GM18499 (cell line): ENCODE measurements around the gene TAP2.
"Not testable (repeated sequence)": the region's sequence is repeated elsewhere in the genome, so short reads cannot be mapped to it uniquely, and the experiment has no call there.

Experiments used
- ATAC-seq: cut with Tn5 transposase; IDR thresholded peaks from one replicate; pipeline ENCODE4 v1.9.1; 2021; ENCODE audit warnings: moderate number of reproducible peaks; ENCODE audit not compliant: insufficient read depth, unreplicated experiment

TAP2 gene

DNA sequence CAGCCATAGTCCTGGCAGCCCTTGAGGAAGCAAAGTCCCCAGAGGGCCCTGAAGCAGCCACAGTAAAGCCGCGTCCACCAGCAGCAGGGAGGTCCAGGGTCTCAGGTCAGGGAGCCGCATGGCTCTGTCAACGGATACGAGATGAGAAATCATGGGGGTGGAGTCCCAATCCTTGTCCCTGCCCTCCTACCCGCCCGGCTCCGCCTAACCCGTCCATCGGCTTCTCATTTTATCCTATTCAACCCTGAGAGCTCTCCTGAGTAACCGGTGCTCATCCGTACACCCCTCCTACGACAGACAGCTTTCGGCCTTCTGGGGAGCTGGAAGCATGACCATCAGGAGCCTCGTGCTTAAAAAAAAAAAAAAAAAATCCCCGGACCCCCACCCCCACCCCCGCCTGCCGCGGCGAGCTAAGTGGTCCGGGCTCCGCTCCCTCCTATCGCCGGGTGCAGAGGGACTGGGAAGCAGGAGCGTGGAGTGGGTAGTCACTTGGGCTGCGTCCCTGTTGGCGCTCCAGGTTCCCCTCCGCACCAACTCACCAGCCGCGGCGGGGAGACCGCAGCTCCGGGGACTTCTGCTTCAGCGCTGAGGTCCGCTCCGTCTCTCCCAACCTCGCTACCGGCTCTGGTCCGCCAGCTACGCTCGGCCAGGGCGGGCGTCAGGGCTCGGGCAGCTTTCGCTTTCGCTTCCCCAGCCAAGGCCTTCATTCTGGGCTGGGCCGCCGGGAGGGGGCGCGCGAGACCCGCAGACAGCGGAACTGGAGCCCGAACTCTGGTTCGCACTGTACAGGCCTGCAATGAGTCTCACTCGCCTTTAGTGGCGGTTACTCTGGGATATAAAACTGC is at the start of gene TAP2:
TSS of gene TAP2 (minus strand) at position 626 of the 845 bp plus-strand sequence. CDS start at position 120, 506 bp downstream.
- peak; percentile 40 for ATAC-seq

DNA sequence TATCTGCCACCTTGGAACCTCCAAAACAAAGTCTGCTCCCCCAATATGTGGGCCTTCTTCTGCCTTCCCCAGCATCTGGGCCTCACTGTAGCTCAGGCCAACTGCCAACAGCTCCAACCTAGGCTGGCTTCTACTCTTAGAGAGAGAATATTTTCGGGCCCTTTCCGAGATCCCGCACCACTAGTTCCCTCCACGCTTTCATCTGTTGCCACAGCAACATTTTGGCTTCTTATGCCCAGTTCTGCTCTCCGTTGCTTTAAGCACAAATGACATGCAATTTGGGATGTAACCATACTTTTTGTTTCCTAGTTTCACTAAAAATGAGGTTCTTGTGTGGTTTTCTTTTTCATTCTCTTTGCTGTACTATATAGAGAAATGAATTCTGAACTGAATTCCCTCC is 49.1 kb upstream of the TAP2 start:
- ATAC-seq: no peak

DNA sequence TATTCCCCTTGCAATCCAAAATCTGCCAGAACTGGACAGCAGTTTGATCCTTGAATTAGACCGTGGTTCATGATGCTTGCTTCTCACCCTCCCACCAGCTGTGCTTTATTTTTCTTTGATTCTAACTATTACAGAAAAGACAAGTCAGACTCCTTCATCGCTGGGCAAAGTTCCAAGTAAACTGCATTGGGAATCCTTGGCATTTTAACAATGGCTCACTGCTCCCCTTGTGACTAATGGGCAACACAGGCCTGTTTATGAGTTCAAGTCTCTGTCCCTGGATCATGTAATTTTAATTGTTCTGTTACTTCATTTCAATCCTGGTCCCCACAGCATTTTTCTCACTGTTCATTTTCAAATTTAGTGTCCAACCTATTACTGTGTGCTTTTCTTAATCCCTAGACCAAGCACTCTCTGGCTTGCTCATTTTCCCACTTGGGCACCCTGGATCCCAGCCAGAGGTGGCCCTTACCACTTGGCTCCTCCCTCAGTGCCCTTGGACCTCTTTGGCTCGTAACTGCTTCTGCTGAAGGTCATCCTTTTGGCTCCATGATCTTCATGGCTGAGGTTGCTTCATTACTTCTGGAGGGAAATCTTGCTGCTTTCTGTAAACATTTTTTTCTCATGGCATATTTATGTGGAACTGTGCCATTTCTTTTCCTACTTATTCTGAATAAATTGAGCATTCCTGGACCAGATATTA is 48.3 kb upstream of the TAP2 start:
- ATAC-seq: no peak

DNA sequence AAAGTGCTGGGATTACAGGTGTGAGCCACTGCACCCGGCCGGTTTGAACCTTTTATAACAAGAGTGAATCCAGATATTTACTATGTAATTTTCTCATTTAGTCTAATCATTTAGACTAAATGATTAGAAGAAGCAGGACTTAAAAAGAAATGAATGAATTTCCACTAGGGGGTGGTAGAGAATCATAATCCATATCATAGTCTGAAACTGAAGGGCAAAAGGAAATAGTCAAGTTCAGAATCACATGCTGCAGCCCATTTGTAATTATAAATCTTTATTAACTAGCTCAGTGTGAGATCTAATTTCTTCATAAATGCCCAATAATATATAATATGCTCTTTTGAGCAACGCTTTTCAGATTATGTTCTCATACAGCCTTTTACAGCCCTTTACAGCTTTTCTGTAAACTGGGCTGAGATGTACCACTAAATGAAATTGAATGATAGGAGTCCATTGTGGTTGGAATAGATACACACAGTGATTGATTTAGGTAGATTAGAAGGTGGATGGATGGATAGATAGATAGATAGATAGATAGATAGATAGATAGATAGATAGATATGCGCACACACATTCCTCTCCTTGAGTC is 47.3 kb upstream of the TAP2 start:
- no peak for ATAC-seq

DNA sequence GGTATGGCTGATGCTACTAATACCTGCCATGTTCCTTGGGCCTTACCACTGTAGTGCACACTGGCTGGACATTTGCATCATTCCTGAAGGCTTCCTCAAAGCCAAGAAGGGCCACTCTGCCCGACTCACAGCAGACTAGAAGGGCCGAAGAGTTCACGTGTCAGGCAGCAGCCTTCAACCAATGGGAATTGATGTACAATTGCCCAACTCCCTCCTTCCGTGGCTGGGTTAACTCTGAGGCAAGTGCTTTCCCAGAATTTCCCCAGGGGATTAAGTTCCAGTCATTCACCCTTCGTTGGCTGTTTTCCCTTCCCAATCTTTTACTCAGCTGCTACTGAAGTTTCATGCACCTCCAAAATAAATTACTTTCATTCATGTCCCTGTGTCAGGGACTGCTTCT is 45.2 kb upstream of the TAP2 start:
- ATAC-seq: no peak

DNA sequence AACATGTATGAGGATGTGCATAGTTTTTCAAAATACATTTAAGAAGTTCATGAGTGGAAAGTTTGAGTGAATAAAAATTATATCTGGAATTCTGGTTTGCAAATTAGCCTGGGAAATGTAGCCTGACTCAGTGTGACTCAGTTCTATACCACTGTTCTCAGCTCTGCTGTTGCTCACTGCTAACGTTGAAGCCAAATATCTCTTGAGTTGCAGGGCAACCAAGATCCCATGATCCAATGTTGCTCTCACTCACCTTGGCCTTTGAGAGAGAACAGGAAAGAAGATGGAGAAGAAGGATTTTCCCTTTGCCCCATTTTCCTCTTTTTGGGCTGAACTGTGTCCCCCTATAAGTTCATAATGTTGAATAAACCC is 44.3 kb upstream of the TAP2 start:
- no peak for ATAC-seq

DNA sequence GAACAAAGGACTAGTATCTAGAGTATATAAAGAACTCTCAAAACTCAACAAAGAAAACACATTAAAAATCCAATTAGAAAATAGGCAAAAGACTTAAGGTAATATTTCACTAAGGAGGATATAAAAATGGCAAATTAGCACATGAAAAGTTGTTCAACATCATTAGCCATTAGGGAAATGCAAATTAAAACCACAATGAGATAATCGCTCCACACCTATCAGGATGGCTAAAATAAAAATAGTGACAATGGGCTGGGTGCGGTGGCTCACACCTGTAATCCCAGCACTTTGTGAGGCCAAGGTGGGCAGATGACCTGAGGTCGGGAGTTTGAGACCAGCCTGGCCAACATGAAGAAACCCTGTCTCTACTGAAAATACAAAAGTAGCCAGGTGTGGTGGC is 42.4 kb upstream of the TAP2 start:
- not testable (repeated sequence) for ATAC-seq

DNA sequence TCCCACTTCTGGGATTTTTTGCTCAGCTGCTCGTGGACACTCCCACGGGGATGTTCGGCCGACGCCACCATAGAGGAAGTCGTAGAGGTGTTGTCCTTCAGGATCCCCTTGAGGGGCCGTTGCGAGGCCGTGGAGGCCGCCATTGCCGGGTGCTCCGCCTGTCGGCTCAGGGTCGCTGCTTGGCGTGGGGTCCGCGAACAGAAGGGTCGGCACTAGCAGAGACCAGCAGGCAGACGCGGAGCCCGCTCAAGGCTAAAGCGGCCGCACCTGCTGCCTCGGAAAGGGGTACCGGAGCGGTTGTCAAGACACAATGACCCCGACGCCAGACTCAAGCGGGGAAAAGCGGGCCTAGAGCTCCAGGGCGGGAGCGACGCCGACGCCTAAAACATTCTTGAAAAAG is 41.2 kb upstream of the TAP2 start:
- no peak for ATAC-seq

DNA sequence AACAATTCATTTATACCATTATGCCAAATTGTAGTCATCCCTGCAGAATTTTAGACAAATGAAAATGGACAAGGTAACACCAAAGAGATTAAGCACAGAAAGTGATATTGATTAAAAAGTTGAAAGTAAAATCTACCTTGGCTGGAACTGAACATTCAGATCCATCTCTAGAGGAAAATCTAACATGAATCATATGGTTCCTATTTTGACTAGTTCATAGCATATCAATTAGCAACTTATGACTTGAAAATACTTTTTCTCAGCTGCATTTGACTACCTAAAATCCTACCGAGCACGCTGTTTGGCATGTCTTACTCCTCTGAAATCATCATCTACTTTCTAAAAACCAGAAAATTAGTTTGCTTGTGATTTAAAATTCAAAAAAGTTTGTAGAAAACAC is 38.1 kb upstream of the TAP2 start:
- no peak for ATAC-seq

DNA sequence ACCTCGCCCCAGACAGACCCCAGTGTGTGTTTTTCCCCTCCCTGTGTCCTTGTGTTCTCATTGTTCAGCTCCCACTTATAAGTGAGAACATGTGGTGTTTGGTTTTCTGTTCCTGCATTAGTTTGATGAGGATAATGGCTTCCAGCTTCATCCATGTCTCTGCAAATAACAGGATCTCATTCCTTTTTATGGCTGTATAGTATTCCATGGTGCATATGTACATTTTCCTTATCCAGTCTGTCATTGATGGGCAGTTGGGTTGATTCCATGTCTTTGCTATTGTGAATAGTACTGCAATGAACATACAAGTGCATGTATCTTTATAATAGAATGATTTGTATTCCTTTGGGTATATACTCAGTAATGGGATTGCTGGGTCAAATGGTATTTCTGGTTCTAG is 35.4 kb upstream of the TAP2 start:
- not testable (repeated sequence) for ATAC-seq

DNA sequence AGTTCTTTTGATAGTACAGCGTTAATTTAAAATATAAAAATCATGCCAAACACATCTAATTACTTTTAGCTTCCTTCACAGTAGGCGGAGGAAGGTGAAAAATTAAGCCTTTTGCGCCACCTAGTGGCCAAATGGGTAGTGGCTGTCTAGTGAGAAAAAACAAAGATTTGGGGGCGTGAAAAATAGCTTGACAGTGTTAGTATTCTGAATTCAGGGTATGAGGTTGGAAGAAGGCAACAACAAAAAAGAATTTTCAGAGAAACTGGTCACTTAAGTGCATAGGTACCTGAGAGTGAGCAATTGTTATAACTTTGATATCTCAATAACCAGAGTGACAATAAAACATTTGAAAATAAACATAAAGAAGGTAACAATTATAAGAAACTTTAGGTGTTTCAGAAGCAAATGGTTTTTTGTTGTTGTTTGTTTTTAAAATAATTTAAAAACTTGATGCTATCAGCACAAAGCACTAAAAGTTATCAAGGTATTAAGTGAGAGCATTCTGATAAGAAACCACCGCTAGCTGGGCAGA is 29.8 kb upstream of the TAP2 start:
- ATAC-seq: no peak

DNA sequence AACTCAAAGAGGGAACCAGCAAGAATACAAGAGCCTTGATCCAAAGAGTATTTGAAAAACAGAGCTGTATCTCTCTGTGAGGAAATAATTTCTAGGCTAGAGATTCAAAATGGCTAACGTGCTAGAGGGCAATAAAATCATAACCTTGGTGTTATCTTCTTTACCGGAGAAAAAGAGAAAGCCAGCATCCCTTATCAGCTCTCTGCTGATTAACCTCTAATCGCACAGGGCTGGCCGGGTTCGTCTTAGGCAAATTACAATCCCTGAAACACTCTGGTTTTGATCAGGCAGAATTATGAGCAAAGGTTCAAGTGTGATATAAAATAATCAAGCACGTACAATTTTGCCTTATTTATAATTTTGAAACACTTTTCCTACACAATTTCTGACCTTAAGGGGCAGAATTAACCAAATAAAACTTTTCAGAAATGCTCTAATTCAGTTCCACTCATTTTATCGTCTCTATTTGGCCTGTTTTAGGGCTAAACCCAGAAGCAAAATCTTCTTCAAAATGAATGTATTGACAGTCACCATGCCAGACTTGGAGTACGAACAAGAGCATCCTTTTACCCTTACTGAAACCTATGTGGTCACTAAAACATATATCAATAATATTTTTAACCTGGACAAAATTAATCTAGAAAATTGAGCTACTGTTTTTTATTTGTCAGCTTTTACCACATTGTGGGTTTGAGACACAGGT is 29.2 kb upstream of the TAP2 start:
- no peak for ATAC-seq

DNA sequence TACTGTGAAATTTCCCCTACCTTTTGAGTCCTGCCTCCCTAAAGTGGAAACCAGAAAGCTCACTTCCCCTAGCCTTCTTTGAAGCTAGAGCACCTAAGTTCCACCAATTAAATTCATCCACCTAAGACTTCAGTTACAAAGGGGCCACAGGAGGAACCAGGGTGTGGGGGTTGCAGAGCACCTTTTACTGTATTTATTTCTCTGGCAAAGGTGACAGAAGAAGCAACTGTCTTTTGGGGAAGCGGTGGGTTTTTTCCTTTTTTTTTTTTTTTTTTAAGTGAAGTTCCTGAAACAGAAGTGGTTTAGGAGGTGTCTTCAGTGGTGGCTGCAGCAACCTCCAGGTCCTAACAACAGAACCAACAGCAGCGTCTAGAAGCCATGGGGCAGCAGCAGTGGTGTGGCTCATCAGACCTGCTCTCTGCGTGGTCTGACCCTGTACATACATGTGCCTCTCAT is 28.5 kb upstream of the TAP2 start:
- ATAC-seq: no peak

DNA sequence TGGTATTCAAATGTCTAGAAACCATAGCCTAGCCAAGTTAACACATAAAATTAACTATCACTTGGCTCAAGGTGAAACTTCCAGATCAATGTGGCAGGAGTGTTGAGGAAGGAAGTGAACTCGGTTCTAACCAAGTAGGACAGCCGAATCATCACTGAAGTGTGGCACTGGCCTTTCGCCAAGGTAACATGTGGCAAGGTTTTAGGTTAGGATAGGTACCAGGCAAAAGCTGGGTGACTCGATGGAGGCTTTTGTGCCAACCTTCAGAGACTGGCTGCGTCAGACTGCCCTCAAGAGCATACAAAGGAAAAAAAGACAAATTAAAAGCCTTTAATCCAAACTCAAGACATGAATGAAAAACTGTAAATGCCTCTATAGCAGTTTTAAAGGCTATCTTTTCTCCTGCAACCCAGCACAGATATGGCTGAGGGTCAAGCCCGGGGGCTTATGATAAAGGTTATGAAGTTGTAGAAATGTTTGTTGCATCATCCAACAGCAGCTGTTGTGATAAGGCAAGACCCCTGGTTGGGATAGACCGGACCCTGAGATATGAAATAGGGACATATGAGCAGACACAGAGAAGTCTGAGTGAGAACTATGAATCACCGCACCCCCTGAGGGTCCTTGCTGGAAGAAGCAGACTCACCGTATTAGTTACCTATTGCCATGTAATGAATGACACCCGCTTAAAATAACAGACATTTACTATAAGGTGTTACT is 27.3 kb upstream of the TAP2 start:
- no peak for ATAC-seq

DNA sequence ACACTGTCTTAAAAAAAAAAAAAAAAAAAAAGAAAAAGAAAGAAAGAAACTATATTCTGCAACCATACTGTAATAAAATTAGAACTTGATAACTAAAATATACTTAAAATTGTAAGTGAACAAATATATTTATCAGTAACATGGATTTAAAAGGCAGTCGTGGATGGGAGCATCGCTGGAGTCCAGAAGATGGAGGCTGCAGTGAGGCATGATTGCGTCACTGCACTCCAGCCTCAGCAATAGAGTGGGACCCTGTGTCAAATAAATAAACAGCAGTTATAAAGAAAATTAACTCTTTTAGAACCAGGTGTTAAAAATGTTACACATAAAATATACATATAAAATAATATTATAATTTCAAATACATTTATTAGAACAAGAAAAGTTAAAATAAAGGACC is 24.2 kb upstream of the TAP2 start:
- ATAC-seq: no peak

DNA sequence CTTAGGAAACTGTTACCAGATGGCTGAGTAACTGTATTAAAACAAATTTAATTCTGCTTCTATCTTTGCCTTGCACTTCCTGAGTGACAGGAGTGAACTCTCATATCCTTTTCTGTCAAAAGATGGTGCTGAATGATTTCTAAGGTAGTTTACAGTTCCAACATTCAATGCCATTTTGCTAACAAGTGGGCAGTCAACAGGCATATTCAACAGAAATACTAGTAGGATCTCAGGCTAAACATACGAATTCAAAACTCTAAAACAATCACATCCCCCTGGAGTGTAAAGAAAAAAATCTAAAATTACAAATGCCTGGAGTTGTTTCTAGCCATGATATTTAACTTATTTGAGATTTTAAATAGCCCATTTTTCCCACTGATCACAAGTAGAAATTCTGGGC is 22.1 kb upstream of the TAP2 start:
- ATAC-seq: no peak

DNA sequence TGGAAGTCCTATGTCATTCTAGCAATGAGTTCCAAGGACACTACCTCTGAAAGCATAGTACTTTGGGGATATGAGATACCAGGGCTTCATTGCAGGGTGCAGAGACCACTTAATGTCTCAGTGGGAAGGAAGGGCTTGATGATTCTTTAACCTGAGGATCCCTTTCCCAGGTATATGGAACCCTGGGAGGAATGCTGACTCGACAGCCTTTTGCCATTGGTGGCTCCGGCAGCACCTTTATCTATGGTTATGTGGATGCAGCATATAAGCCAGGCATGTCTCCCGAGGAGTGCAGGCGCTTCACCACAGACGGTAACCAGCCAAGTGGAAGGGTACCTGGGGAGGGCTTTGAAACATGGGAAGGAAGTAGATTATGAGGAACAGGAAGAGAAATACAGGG is 19.7 kb upstream of the TAP2 start:
- ATAC-seq: no peak

DNA sequence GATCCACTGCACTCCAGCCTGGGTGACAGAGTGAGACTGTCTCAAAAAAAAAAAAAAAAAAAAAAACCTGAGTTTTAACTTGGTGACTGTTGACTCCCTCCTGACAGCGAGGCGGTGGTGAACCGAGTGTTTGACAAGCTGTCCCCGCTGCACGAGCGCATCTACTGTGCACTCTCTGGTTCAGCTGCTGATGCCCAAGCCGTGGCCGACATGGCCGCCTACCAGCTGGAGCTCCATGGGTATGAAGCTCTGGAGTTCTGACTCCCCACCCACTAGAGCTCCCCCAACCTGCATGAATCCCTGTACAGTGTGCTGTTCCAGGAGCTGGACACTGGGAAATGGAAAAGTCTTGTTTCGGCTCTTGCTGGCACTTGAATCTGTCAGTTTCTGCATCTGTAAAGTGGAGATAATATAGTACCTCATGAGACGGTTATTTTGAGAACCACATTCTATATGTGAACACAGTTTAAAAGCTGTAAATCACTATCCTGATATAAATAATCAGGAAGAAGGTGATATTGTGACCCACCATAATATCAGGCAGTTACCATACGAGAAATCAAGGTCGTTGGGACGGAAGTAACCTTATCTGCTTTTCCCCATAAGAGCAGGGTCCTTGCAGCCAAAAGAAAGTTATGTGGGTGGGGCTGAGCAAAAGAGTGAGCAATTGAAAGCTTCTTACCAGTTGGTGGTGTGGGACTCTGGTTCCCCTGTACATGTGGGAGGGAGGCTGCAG is 18.8 kb upstream of the TAP2 start:
- ATAC-seq: no peak

DNA sequence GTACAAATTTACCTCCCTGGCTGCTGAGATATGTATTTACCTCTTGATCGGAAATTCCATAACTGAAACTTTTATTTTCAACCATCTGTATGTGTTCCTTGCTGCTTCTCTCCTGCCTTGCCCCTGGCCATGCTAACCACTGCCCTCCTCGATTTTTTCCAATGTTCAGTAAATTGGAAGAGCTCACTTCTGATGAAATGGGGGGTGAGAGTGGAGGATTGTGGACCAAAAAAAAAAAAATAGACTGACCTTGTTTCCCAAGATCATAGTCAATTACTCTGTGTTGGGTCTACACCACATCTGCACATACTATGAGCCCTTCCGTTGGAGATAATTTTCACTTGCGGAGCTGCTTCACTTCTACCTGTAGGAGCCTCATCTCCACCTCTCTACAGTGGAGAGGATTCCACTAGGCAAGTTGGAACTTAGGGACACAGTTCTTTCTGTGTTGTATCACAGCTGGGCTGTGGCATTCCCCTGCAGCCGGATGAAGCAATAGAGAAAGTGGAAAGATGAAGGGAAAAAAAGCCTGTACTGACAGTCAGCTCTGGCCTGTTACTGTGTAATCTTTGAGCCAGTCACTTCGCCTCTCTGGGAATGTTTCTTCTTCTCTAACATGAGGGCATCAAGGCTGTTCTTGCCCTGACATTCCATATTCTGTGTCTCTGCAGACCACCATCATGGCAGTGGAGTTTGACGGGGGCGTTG is 17.1 kb upstream of the TAP2 start:
- no peak for ATAC-seq
